GM21619 (cell line): ENCODE results near the gene TFEC.

Experiments
- ATAC-seq: cut with Tn5 transposase; IDR thresholded peaks from one replicate; pipeline ENCODE4 v1.9.1; 2021; ENCODE audit not compliant: unreplicated experiment

Gene TFEC

DNA sequence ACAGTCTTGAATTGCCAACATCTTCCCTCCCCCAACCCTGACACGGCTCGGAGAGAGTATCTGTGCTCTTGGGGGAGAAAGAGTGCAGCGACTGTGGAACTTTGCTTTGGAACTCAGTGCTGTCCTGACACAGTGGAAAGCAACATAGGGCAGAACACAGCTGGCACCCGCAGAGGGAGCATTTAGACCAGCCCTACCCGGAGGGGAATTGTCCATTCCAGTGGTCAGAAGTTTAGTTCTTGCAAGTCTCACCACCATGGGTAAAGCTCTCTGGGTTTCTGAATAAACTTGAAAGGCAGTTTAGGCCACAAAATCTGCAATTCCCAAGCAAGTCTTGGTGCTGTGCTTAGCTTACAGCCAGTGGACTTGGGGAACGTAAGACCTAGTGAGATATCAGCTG, 34.9 kb downstream of the TFEC start:
- no peak for ATAC-seq

DNA sequence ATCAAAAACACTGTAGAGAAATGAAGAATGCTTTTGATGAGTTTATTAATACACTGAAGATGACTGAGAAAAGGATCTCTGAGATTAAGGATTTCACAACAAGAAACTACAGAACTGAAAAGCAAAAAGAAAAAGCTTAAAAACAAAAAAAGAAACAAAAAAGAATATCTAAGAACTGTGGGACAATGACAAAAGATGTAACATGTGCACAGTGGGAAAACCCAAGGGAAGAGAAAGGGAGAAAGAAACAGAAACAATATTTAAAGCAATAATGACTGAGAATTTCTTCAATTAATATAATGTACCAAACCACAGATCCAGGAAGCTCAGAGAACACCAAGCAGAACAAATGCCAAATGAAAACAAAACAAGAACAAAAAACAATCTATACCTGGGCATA, 42.2 kb downstream of the TFEC start:
- ATAC-seq, result no peak

DNA sequence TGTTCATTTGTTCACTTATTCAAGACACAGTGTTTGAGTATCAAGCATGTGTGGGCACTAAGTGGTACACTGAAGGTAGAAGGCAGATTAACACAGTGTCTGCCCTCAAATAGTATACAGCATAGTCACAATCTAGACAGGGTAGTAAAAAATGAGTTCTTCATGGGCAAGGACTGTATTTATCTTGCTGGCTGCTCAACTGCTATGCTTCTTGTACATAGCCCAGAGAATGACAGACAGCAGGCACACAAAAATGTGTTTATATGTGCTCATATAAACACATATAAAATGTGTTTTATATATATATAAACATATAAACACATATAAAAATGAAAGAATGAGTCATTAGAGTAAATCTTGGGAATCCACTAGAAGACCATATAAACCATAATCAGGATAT, 43.1 kb downstream of the TFEC start:
- ATAC-seq, result no peak

DNA sequence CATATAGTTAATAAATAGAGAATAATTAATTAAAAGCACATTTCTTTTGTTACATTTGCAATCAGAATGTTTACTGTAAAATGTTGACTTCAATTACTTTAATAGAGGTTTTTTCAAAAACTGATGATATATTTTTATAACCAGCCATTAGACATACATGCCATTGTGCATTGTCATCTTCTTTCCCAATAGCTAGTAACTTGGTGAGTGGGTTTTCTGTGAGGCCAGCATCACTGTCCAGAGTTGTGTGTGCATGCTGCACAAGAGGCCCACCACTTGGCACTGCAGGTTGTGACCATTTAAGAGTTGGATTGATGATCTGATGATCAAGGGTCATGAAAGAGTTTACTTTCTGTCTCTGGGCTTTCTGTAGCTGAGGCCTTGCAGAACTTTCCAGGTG, 46.5 kb downstream of the TFEC start:
- no peak for ATAC-seq

DNA sequence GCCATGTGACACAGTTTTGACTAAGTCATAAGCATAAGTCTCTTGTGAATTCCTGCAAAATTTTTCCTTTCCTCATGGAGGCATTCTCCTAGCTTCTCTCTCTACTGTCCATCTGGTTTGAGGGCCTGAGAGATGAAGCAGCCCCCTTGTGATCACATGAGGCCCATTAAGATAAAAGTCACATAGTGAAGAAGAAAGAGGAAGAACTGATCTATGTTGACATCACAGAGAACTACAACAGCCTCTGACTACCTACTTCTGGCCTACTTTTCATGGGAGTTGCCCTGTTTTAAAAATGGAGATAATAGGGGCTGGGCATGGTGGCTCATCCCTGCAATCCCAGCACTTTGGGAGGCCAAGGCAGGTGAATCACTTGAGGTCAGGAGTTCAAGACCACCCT, 50.4 kb downstream of the TFEC start:
- no peak for ATAC-seq

DNA sequence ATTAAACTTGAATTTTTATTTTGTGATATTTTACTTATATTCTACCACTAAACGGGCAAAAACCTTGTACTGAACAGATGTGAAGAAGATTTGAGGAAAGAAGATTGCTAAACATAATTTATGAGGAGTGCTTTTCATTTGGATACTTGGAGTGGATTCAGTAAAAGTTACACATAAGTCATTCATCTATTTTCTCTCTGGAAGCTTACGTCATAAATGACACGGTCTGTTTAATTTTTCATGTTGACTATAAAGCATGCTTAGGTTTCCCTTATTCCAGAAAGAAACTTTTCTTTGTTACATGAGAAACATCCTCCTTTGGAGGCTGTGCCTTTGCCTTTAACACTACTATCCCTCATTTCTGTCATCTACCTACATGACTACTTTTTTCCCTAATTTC, 53.9 kb downstream of the TFEC start:
- ATAC-seq, result no peak

DNA sequence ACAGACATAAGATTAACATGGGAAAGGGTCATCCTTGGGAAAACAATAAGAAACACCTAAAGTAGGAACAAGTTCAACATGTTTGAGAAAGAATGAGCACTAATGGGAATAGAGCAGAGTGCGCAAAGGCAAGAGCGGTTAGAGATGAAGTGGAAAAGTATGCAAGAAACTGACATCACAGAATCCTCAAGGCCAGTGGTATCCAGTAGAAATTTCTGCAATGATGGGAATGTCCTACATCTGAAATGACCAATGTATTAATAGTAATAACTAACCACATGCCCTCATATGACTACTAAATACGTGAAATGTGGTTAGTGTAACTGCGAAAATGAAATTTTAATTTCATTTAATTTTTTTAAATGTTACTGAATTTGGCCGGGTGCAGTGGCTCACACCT, 54.8 kb downstream of the TFEC start:
- ATAC-seq, result no peak

DNA sequence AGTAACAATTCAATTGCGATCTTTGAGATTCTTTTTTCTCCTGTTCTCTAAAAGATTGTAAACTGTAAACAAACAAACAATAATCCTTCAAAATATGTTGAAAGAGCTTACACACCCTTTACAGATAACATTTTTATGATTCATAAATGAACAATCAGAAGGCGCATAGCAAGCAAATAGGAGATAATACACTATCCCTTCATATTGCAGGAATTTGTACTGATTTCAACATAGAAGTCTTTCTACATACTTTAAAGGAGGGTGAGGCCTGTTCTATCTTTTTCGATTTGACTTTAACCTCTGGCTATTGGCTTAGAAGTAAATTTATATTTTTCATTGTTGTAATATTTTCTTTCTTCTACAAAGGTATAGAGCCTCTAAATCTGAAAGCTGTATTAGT, 57.2 kb downstream of the TFEC start:
- no peak for ATAC-seq

DNA sequence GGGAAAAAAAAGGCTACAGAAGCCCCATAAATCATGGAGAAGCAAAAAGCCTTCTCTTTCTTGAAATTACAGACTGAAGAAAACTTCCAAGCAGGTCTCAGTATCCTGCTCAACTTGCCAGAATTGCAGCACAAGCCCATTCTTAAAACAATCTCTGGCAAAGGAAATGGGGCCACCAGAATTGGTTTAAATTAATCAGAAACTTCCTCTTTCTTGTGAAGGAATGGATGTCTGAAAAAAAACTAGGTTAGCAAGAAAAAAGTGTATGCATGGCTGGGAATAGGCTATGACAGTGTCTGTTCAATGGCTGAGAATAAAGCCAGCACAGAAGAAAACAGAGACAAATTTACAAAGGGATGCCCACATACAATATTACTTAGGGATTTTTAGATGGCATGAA, 59.1 kb downstream of the TFEC start:
- ATAC-seq, result no peak

DNA sequence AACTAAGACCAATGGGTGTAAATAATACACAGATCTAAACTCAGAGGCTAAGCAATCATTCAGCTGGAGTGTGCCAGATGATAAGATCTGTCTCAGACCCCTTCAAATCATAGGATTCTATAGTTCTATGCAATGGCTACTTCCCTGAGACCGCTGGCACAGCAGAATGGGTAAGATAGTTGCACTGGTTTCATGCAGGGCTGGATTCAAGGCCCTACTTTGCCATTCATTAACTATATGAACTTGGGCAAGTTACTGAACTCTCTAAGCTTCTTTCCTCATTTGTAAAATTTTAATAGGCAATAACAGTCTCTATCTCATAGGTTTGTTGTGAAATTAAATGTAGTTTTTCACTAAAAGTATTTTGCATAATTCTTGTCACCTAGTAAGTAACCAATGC, 62.0 kb downstream of the TFEC start:
- ATAC-seq, result no peak

DNA sequence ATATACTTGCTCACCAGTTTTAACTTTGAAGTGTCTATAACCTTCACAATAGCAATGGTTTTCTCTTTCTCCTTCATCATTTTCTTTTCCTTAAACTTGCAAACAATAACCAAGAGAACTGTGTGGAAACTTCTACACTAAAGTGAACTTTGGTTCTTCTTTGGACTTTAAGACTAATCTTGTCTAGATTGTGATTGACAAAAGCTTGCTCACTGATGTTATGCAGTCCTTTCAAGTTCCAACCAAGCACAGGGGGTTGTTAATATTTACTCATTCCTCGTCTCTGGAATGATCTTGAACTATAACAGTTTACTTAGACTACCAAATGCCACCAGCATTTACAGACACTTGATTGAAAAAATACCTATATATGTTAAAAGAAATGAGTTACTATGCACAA, 62.4 kb downstream of the TFEC start:
- ATAC-seq, result no peak

DNA sequence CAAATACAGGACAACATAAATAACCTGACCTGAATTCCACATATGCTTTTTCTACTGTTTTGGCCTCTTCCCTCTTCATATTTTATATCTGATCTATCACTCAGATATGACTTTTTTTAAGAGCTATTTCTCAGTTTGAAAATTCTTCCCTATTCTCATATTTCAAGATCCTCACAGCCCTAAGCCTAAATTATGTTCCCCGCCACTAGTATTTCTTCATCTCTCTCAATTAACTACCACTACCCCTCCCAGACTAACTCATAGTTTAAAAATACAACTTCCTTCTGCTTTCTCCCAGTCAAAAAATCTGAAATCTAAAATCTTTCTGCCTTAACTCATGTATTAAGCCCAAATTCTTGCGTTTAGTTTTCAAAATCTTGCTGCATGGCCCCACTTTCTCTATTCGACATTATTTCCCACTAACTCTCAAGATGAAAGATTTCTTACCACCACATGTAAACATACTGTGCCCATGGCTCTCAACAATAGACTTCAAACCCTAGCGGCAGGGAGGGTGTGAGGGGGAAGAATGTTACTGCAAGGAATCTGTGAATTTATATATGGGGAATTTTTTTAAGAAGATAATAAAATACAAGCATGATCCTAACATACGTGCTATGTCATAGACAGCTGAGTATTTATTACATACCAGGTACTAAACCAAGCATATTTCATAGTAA, 64.6 kb downstream of the TFEC start:
- no peak for ATAC-seq

DNA sequence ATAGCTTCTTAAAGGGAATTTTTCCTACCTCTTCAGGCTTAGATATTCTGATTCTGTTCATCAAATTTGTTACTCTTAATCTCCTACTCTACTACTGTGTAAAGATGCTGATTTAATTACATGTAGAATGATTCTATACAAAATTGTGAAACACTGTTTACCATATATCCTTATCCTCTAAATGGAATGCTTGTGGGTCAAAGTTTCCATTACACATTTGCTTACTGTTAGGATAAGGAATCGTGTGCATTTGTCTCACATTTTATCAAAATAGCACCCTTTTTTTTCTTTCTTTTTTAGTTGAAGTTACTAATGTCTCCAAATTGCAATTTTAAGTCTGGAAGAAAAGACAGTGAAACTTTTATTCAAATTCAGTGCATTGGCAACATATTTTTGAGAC, 65.3 kb downstream of the TFEC start:
- no peak for ATAC-seq

DNA sequence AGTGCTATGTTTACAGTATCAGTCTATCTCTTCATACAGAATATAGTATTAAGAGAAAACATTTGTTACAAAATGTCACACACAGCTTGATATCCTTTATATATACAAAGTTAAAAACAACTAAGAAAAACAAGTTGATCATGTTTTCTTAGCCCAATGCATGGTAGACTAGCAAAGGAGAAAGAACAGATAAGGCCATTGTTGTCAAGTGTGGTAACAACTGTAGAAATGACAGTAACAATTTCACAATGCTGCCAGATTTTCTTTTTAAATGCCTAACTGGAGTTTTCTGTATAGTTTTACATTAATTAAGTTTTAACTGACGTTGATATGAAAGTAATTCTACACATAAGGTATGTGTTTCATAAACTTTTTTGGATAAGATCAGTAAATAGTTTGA, 65.8 kb downstream of the TFEC start:
- ATAC-seq, result no peak

DNA sequence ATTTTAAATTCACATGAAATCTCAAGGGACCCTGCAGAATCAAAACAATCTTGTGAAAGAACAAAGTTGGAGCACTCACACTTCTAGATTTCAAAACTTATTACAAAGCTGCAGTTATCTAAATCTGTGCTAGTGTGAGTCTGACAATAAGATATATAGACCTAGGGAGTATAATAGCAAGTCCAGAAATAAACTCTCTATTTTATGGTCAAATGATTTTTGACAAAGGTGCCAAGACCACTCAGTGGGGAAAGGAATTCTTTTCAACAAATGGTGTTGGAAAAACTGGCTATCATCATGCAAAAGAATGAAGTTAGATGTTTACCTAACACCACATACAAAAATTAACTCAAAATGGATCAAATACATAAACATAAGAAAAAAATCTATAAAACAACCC, 68.2 kb downstream of the TFEC start:
- ATAC-seq, result no peak

DNA sequence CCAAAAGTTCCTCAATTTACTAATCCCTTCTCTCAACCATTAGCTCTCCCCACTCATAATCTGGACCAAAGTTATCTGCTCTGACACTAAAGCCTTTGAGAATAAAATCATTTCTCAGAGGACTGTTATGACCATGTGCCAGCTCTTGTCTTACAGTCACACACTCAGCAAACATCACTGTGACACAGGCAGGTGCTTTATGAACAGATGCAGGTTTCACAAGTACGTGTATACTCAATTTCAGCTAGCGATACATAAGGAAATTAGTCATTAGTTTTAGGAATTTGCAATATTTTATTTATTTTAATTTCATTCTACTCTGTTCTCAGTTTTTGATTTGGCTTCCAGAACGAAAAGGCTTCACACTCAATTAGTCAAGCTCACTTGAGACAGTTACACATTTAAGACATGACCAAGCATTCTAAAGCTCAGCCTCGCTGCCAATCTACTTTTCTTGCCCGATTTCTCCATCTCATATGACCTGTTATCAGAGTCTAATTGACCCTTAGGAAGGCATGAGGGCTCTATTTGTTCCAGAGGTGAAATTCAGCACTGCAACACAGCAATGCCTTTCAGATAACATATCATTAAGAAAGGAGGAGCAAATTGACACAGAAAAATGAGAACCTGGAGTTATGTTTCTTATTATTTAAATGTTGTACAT, 76.8 kb downstream of the TFEC start:
- ATAC-seq, result no peak

DNA sequence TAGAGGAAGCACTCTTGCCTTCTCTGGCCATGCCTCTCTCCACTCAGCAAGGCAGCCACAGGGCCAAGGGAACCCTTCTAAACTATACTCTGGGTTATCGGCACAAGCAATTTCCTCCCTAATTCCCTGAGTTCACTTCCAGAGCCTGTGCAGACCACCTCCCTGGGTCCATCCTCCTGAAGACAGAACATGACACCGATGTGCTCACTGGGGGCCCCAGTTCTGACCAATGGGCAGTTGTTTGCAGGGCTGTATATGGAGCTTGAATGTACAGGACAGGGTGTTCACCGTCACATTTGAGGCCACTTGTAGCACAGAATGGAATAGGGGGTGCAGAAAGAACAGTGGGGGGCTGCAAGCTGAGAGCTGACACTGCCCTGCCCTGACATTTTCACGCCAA, 77.7 kb downstream of the TFEC start:
- ATAC-seq, result no peak

DNA sequence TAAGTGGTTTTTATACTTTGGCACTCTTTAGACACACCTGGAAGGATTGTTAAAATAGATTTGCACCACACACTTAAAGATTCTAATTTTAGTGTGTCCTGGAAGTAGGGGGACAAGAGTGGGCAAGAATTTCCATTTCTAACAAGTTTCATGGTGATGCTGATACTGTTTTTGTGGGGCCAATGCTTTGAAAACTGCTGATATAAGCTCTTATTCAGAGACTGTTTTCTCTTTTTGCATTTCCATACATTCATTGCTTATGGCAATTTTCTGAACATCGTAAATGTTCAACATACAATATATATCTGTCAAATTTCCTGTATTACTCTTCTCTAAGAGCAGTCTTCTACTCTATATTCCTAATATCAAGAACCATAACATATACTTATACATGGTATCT, 79.0 kb downstream of the TFEC start:
- ATAC-seq, result no peak

DNA sequence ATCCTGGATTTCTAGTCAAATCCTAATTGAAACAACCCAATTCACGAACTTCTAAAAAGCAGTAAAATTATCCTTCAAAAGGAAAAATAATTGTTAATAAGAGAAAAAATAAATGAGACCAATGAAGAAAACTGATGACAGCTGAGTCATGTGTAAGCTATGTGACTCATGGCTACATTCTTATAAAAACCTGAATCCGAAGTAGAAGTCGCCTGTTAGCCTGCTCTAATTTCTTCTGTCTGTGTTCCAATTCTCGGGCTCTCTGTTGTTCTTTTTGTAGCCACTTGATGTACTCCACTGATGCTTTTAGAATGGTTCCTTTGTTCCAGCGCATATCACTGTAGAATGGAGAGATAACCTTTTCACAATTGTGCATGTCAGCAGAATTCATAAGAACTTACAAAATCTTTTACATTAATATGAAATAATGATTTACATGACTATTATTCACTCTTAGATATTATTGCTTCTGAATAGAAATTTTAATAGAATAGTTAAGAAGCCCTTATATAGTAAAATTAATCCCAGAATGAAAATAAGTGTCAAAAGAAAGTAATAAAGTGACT, 88.8 kb downstream of the TFEC start:
- no peak for ATAC-seq

DNA sequence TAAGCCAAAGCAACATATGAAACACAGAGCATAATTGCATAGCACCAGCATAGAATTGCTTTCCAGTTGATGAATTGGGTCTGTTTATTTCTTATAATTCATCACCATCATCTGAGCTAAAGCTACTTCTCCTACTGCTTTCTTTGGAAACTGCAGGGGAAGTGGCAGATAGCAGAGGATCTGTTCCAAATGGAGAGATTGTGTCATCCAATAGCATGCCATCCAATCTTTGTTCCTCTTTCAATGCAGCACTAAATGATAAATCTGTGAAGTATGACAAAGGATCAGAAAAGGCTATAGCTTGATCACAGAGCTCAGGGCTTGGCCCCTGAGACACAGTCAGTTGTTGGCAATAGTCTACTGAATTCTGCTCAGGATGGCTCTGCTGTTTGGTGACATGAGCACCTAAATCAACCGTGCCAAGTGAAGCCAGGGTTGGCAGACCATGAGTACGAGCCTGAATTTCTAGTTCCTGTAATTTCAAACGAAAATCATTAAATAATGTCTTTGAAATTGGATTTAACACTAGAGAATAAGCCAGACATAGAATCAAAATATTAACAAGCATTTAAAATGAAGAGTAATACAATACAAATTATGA, 90.0 kb downstream of the TFEC start:
- no peak for ATAC-seq

DNA sequence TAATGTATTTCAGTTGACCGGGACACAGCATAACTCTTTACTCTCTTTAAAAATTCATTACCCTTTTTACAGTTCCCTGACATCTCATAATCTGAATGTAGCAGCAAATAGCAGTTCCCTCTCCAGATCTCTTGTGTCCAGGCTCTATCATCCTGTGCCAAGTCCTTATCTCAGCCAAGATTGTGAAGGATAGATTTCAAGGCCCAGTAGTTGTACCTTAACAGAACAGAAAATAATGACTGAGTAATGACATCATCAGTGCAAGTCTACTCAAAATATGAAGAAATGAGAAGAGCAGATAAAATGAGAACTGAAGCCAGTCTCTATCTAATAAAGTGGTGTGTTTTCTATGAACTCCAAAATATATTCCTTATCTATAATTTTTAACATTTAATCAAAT, 92.6 kb downstream of the TFEC start:
- no peak for ATAC-seq

DNA sequence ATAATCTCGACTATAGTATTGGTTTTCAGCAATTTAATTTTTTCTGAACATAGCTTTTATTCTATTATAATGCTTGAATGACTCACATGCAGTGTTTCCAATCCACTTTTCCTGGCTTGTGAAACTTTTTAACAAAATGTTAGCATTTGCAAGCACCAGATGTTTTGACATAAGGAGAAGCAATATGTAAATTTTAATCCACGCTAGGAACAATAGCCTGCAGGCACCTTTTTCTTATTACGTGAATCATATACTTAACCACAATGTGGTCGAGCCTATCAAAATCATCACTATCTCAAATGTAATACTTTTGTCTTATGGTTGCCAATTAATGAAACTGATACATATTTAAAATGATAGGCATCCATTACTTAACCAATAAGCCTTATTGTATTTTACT, 97.1 kb downstream of the TFEC start:
- ATAC-seq, result no peak
